ENCODE results near the gene TIMM10. TPM values are rescaled to one million over a fixed set of nuclear protein-coding genes. Genes with fewer than 3 reads are reported as not detected.

Gene TIMM10
- total RNA-seq, 1 experiment from 2014 or later, result 152 TPM

GRCh38 chr11:57506522-57506921 lies 24.0 kb downstream of the TIMM10 start:
- H3K4me3 ChIP-seq (ENCODE audit: low read depth in 2 of 2, low read length in 2 of 2), result no peak overlapping the region
- H3K4me1 ChIP-seq (ENCODE audit: control insufficient read depth, insufficient read depth, low read length), result peaks cover 5% of the 10 kb centered on the region; the same call in 1 of the 2 replicates
- CTCF ChIA-PET, result interaction anchor here (0.9 kb wide), 1 partner anchor 13 kb away, joined by 4 read pairs; no protein-coding TSS in a partner anchor
- in situ Hi-C loops (cut with HindIII; ENCODE audit: low pct_unique_long_range_greater_than_20kb, low sequenced_read_pairs), result no loop called here
- H3K27ac ChIP-seq (ENCODE audit: low read length), result no peak overlapping the region
- intact Hi-C loops (cut with micrococcal nuclease; ENCODE audit: unreplicated experiment), result no loop called here
- DNase-seq (ENCODE audit: low read depth, low spot score) (no peak), ATAC-seq (no peak)
- no peaks in the 10 kb centered on the region for H3K36me3 ChIP-seq (ENCODE audit: control insufficient read depth, insufficient read depth, low read length)
- no peaks in the 10 kb centered on the region for H3K9me3 ChIP-seq (ENCODE audit: control insufficient read depth, insufficient read depth, low read depth, low read length)
- TF ChIP-seq POLR2AphosphoS5 (IDR thresholded peaks at IDR 0.05; ENCODE audit: low read depth, low read length) (no peak), REST (IDR thresholded peaks at IDR 0.05; ENCODE audit: insufficient read depth in 1 of 2, low read depth in 2 of 2, low read length in 1 of 2) (no peak), SIN3A (IDR thresholded peaks at IDR 0.05; ENCODE audit: borderline replicate concordance, insufficient read depth, low read depth, low read length) (no peak), CTCF (IDR thresholded peaks at IDR 0.05) (no peak), TCF7L2 (IDR thresholded peaks at IDR 0.05; ENCODE audit: low read depth, low read length) (no peak)
- BruUV-seq (replicated peaks), result no TSS peak
- POLR2A ChIA-PET, result no interaction called here
- no peaks in the 10 kb centered on the region for H3K27me3 ChIP-seq (ENCODE audit: control insufficient read depth, insufficient read depth, low read length)

GRCh38 chr11:57504511-57504910 lies 26.0 kb downstream of the TIMM10 start:
- POLR2A ChIA-PET, result interaction anchor here (0.6 kb wide), 1 partner anchor 12 kb away, joined by 3 read pairs; no protein-coding TSS in a partner anchor
- BruUV-seq (replicated peaks), result no TSS peak
- CTCF ChIA-PET, result interaction anchor here (0.6 kb wide), 1 partner anchor 41 kb away, joined by 5 read pairs; no protein-coding TSS in a partner anchor
- no peaks in the 10 kb centered on the region for H3K36me3 ChIP-seq (ENCODE audit: control insufficient read depth, insufficient read depth, low read length)
- no peaks in the 10 kb centered on the region for H3K9me3 ChIP-seq (ENCODE audit: control insufficient read depth, insufficient read depth, low read depth, low read length)
- H3K4me1 ChIP-seq (ENCODE audit: control insufficient read depth, insufficient read depth, low read length), result peaks cover 6% of the 10 kb centered on the region; the same call in 1 of the 2 replicates
- no peak for ATAC-seq
- no peak overlapping the region for H3K4me3 ChIP-seq (ENCODE audit: low read depth in 2 of 2, low read length in 2 of 2)
- H3K27me3 ChIP-seq (ENCODE audit: control insufficient read depth, insufficient read depth, low read length), result no peaks in the 10 kb centered on the region
- in situ Hi-C loops (cut with HindIII; ENCODE audit: low pct_unique_long_range_greater_than_20kb, low sequenced_read_pairs), result no loop called here
- no peak for DNase-seq (ENCODE audit: low read depth, low spot score)
- no peak overlapping the region for H3K27ac ChIP-seq (ENCODE audit: low read length)
- TF ChIP-seq SIN3A (IDR thresholded peaks at IDR 0.05; ENCODE audit: borderline replicate concordance, insufficient read depth, low read depth, low read length) (no peak), CTCF (IDR thresholded peaks at IDR 0.05) (no peak), TCF7L2 (IDR thresholded peaks at IDR 0.05; ENCODE audit: low read depth, low read length) (no peak), REST (IDR thresholded peaks at IDR 0.05; ENCODE audit: insufficient read depth in 1 of 2, low read depth in 2 of 2, low read length in 1 of 2) (no peak), POLR2AphosphoS5 (IDR thresholded peaks at IDR 0.05; ENCODE audit: low read depth, low read length) (no peak)
- intact Hi-C loops (cut with micrococcal nuclease; ENCODE audit: unreplicated experiment), result no loop called here
